Panc1 (cell line): ENCODE measurements around the gene GSTO2. TPM values are rescaled to one million over a fixed set of nuclear protein-coding genes. Genes with fewer than 3 reads are reported as not detected.

Source experiments
- ATAC-seq: fragments of 200-7000 bp; cut with Tn5 transposase; 2 replicates; pipeline ENCODE4 v1.9.1; 2020; ENCODE audit warnings: mild to moderate bottlenecking, moderate library complexity
- BruUV-seq: library from RNA; stranded (reverse); fragments of 400-500 nt; replicated peaks from 2 replicates; lab custom pipeline; 2021; lab: Mats Ljungman, UMichigan
- CTCF ChIA-PET: fragments of 300-600 bp; sonication (Branson Sonifier 250); formaldehyde crosslinking; loops from one replicate; lab custom pipeline; 2022; ENCODE audit warnings: antibody characterized with exemption; lab: Charles Lee
- POLR2A ChIA-PET: fragments of 300-600 bp; sonication (Branson Sonifier 250); formaldehyde crosslinking; loops from one replicate; lab custom pipeline; 2022; ENCODE audit warnings: antibody characterized with exemption; lab: Charles Lee
- DNase-seq: peaks from one replicate; pipeline ENCODE4 v3.0.0-alpha.2; 2010; ENCODE audit warnings: low read depth, low spot score
- H3K27ac ChIP-seq: 2 replicates; pipeline ENCODE4 v1.5.1; 2011; ENCODE audit warnings: mild to moderate bottlenecking, low read length, inconsistent platforms
- H3K27me3 ChIP-seq: fragments of 200-500 bp; sonication (Bioruptor generic); 2 replicates; pipeline ENCODE4 v1.6.0; 2014; ENCODE audit warnings: low read length, inconsistent platforms; ENCODE audit not compliant: control insufficient read depth, insufficient read depth
- H3K36me3 ChIP-seq: fragments of 200-500 bp; sonication (Bioruptor generic); 2 replicates; pipeline ENCODE4 v1.5.1; 2014; ENCODE audit warnings: inconsistent platforms, mild to moderate bottlenecking, low read length, moderate library complexity; ENCODE audit not compliant: control insufficient read depth, insufficient read depth
- H3K4me1 ChIP-seq: 2 replicates; pipeline ENCODE4 v1.5.1; 2011; ENCODE audit warnings: inconsistent platforms, mild to moderate bottlenecking, low read length, moderate library complexity; ENCODE audit not compliant: control insufficient read depth, insufficient read depth
- H3K4me3 ChIP-seq, 2 experiments: 2 replicates each; pipeline ENCODE4 v1.5.1; 2011 to 2012; ENCODE audit warnings: low read depth in 2 of 2, low read length in 2 of 2, mild to moderate bottlenecking in 2 of 2, inconsistent platforms in 1 of 2, moderate library complexity in 1 of 2
- H3K9me3 ChIP-seq: fragments of 200-500 bp; sonication (Bioruptor generic); 2 replicates; pipeline ENCODE4 v1.5.1; 2014; ENCODE audit warnings: low read depth, mild to moderate bottlenecking, inconsistent platforms, low read length, moderate library complexity; ENCODE audit not compliant: control insufficient read depth, insufficient read depth
- POLR2AphosphoS5 ChIP-seq: IDR thresholded peaks from 2 replicates; pipeline ENCODE4 v1.6.1; 2012; ENCODE audit warnings: mild to moderate bottlenecking, low read depth, low read length, moderate library complexity
- REST ChIP-seq, 2 experiments: IDR thresholded peaks; 2 replicates each; pipeline ENCODE4 v1.6.1; 2011 to 2012; ENCODE audit warnings: low read depth in 2 of 2, control low read depth in 1 of 2, low read length in 1 of 2, mild to moderate bottlenecking in 1 of 2, moderate library complexity in 1 of 2; ENCODE audit not compliant: insufficient read depth in 1 of 2
- SIN3A ChIP-seq: IDR thresholded peaks from 2 replicates; pipeline ENCODE4 v1.6.1; 2012; ENCODE audit warnings: low read depth, mild to moderate bottlenecking, low read length, moderate library complexity, borderline replicate concordance; ENCODE audit not compliant: insufficient read depth
- TCF7L2 ChIP-seq: IDR thresholded peaks from 2 replicates; pipeline ENCODE4 v1.6.1; 2011; ENCODE audit warnings: mild to moderate bottlenecking, low read depth, low read length, inconsistent platforms
- in situ Hi-C: cut with HindIII; loops from 2 replicates; pipeline ENCODE4 v1.10.0; 2016; ENCODE audit warnings: low sequenced_read_pairs, low pct_unique_long_range_greater_than_20kb
- intact Hi-C: fragments of 100-400 bp; cut with micrococcal nuclease; formaldehyde crosslinking; loops from one replicate; pipeline ENCODE4 v1.10.0; 2022; ENCODE audit not compliant: unreplicated experiment
- total RNA-seq: library from RNA; stranded (reverse); gene quantifications from one replicate; pipeline ENCODE4 v1.2.1, GENCODE V29; 2021; ENCODE audit not compliant: unreplicated experiment
- TF ChIP-seq, protein P1 (sequence below): fragments of 450-650 bp; IDR thresholded peaks from 2 replicates; pipeline ENCODE4 v1.5.1; 2017; ENCODE audit warnings: mild to moderate bottlenecking

The GSTO2 gene
- total RNA-seq, 1 experiment from 2014 or later: 28.5 TPM

GRCh38 chr10:104250371-104250770 lies 18.6 kb upstream of the GSTO2 start:
- Histone ChIP-seq H3K27ac (no peak overlapping the region), H3K4me3 (no peak overlapping the region), H3K4me1 (peaks cover 8% of the 10 kb centered on the region), H3K9me3 (no peaks in the 10 kb centered on the region), H3K36me3 (peaks cover 5% of the 10 kb centered on the region; the same call in 1 of the 2 replicates), H3K27me3 (no peaks in the 10 kb centered on the region)
- BruUV-seq: no TSS peak
- DNase-seq (no peak), ATAC-seq (no peak)
- in situ Hi-C loops (no loop called here), intact Hi-C loops (no loop called here)
- ChIA-PET CTCF (no interaction called here), POLR2A (interaction anchor here (0.6 kb wide), 2 partner anchors 11 to 312 kb away, joined by 6 to 8 read pairs; no protein-coding TSS in a partner anchor)
- TF ChIP-seq REST (IDR thresholded peaks at IDR 0.05; ENCODE audit: insufficient read depth in 1 of 2, low read depth in 2 of 2, low read length in 1 of 2) (no peak), TCF7L2 (no peak), POLR2AphosphoS5 (no peak), SIN3A (no peak)
- TF ChIP-seq, protein P1, sequence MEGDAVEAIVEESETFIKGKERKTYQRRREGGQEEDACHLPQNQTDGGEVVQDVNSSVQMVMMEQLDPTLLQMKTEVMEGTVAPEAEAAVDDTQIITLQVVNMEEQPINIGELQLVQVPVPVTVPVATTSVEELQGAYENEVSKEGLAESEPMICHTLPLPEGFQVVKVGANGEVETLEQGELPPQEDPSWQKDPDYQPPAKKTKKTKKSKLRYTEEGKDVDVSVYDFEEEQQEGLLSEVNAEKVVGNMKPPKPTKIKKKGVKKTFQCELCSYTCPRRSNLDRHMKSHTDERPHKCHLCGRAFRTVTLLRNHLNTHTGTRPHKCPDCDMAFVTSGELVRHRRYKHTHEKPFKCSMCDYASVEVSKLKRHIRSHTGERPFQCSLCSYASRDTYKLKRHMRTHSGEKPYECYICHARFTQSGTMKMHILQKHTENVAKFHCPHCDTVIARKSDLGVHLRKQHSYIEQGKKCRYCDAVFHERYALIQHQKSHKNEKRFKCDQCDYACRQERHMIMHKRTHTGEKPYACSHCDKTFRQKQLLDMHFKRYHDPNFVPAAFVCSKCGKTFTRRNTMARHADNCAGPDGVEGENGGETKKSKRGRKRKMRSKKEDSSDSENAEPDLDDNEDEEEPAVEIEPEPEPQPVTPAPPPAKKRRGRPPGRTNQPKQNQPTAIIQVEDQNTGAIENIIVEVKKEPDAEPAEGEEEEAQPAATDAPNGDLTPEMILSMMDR: no peak

DNA sequence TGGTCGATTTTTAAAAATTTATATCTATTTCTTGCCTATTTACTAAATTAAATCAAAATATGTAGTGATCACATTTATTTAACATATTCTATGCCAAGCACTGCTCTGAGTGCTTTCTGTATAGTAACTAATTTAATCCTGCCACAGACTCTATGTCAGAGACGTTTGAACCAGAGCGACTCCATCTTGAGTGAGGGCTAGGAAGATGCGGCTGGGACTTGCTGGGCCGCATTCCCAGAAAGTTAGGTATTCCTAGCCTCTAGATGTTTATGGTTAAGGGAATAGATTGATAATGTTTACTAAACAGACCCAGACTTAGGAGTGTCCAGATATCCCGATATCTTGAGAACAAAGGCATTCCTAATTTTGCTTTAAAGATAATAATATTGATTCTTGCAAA lies 17.5 kb upstream of the GSTO2 start:
- H3K4me1 ChIP-seq: peaks cover 17% of the 10 kb centered on the region
- DNase-seq: no peak
- POLR2A ChIA-PET: no interaction called here
- in situ Hi-C loops: no loop called here
- TF ChIP-seq POLR2AphosphoS5: no peak
- TF ChIP-seq, protein P1: no peak
- no peak for TF ChIP-seq TCF7L2
- no peak for TF ChIP-seq SIN3A
- TF ChIP-seq REST (IDR thresholded peaks at IDR 0.05; ENCODE audit: insufficient read depth in 1 of 2, low read depth in 2 of 2, low read length in 1 of 2): no peak
- no peaks in the 10 kb centered on the region for H3K27me3 ChIP-seq
- no peak for ATAC-seq
- H3K36me3 ChIP-seq: peaks cover 6% of the 10 kb centered on the region; the same call in 1 of the 2 replicates
- H3K27ac ChIP-seq: no peak overlapping the region
- no peaks in the 10 kb centered on the region for H3K9me3 ChIP-seq
- H3K4me3 ChIP-seq: no peak overlapping the region
- CTCF ChIA-PET: no interaction called here
- intact Hi-C loops: no loop called here
- no TSS peak for BruUV-seq
